GM21528 (cell line): ENCODE results near the gene VAV3.
"Not testable (repeated sequence)": the region's sequence is repeated elsewhere in the genome, so short reads cannot be mapped to it uniquely, and the experiment has no call there.

Source experiments
- ATAC-seq: cut with Tn5 transposase; IDR thresholded peaks from one replicate; pipeline ENCODE4 v1.9.1; 2021; ENCODE audit warnings: mild to moderate bottlenecking, moderate library complexity; ENCODE audit not compliant: unreplicated experiment, low FRiP score

The VAV3 gene

DNA sequence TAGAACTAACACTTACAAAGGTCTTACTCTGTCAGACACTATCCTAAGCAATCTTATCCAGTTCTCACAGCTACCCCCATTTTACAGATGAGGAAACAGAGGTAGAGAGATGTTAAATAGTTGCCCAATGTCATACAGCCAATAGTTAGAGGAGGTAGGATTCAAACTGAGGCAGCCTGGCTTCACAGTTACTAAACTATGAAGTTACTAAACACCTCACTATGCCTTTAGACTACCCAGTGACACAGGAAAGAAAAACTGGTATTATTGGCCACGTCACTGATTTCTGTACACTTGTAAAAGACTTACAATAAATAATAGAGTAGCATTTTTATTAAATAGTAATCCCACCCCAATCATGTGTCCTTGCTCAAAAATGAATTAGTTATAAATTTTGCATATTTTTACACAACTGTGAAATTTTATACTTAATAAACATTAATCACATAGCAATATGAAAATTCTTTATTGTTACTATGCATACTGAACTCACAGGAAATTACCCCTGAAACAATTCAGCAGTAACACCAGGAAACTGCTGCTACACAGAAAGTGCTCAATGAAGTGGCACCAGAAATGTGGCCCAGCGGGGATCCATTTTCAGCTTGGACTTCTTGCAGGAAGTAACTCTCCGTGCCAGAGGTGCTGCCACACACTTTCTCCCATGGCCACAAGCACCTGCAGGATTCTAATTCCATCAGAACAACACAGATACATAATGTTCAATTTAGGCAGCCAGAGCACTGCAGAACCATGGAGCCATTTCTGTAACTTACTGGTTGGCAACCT is 69.4 kb downstream of the VAV3 start:
- ATAC-seq: no peak

DNA sequence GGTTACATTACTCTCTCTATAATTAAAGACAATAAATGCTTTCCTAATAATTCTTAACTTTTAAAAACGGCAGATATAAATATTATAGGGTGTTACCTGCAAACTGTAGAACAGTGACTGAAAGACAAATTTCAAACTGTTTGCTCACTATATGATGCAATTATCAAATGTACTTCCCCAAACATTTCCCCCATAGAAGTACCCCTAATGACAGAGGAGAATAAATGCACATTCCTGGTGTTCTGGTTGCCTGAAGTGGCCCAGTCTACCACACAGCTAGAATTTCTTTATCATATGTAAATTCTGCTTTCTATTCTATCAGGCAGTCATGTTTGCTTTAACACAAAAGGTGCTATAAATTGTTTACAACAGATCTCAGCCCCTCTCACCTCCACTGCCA is 70.4 kb downstream of the VAV3 start:
- ATAC-seq: no peak

DNA sequence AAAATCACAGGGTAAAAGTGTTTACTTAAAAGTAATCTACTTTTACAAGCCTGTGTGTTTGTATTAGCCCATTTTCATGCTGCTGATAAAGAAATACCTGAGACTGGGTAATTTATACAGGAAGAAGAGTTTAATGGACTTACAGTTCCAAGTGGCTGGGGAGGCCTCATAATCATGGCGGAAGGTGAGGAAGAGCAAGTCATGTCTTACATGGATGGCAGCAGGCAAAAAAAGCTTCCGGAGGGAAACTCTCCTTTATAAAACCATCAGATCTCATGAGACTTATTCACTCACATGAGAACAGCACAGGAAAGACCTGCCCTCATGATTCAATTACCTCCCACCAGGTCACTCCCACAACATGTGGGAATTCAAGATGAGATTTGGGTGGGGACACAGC is 71.6 kb downstream of the VAV3 start:
- ATAC-seq: not testable (repeated sequence)

DNA sequence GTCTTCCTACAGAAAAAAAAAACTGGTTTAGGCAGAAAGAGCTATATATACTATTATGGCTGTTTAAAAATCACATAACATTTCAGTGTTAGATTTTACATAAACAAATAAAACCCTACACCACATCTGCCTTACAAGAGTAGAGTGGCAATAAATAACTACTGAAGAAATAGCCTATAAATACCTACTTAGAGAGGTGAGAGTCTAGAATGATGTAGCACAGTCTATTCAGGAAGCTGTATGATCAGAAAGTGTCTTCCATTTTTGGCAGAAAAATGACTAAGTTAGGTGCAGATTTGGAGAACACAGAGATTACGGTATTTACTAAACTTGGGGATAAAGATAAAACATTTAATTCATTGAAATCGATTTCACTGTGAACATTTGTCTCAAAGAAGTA is 75.5 kb downstream of the VAV3 start:
- no peak for ATAC-seq

DNA sequence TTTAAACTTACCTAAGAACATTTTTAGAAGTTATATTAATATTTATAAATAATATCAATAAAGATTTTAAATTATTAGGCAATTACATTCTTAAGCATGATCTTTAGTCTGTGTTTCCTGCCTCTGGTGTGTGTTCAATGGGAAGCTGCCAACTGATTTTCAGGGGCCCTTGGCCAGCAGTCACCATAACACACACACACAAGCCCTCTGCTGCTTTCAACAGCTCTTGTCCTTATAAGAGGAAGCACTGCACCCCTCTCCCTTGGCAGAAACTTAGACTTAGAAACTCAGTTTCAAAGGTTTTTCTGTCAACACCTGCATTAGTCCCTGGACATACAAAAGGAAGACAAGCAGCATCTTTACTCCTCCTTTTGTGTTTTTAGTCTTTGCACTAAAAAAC is 81.4 kb downstream of the VAV3 start:
- no peak for ATAC-seq

DNA sequence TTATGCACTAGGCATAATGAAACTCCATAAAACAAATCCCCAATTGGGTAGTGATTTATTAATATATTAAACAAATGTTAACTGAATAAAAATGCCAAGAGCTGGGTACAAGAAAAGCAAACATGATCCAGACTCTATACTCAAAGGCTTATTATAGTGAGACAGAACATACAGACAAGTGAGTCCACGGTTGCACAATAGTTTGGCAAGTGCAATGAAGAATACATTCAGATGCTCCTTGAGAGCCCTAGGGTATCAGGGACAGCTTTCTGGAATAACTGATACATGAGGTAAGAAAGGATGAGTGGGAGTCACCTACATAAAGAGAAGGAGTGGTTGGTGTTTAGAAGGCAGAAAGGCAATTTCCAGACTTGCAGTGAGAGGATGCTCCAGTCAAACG is 85.1 kb downstream of the VAV3 start:
- ATAC-seq: no peak

DNA sequence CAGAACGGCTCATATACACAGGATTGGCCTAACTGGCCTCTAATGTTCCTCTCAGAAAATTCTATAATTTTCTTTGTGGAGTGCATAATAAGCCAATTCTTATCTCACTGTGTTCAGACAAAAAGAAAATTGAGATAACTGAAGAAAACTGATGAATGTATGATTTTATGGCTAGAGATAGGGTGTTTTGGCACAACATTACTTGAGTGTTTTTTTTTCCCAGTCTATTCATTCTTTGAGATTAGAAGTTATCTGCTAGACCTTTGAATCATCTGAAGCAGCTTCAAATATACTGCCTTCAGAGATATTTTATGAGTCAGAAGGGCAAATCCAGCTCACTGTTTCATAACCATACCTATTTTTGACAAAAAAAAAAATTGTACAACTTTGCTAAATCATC is 85.6 kb downstream of the VAV3 start:
- no peak for ATAC-seq

DNA sequence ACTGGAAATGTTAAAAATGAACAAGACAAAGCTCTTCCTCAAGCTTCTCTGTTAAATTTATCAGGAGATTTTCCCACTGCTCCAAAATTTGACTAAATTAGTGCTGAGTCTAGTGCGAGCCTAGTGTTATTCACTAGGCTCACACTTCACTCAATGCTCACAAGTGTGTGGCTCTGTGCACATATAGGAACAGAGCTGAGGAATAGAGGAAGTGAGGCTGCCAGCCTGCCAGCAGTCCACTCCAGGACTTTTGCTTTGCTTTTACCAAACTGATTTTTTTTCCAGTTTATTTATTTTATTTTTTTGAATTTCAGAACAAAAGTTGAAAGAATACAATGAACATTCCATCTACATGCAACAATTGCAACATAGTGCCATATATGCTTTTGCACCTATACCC is 87.2 kb downstream of the VAV3 start:
- no peak for ATAC-seq

DNA sequence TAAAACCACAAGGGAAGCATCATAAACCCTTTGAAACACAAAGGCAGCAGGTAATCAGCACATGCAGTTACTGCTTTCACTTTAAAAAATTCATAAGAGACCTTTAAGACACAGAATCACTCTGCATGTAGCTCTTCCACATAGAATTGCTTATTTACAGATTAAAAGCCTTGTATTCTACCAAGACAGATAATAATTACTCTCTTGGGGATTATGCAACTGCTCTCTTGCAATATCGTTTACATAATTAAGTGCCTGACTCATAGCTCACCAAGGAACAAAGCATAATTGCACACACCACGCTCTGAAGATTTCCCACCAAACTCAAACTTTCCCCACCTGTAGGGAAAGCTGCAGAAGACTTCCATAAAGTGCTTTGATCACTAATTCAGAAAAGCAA is 87.9 kb downstream of the VAV3 start:
- no peak for ATAC-seq

DNA sequence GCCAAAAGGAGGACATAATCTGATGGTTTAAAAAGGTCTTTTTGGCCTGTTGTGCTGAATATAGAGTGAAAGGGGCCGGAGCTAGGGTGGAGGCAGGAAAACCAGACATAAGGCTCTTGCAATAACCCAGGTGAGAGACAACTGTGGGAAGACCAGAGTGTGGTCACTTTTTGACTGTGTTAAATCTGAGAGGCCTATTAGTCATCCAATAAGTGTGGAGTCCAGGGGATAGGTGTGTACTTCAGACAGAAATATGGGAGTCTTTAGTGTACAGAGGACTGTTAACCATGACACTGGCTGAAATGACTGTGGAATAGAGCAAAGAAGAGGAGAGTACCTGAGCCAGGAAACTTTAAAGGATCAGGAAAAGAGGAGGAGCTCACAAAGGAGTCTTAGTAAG is 89.3 kb downstream of the VAV3 start:
- no peak for ATAC-seq

DNA sequence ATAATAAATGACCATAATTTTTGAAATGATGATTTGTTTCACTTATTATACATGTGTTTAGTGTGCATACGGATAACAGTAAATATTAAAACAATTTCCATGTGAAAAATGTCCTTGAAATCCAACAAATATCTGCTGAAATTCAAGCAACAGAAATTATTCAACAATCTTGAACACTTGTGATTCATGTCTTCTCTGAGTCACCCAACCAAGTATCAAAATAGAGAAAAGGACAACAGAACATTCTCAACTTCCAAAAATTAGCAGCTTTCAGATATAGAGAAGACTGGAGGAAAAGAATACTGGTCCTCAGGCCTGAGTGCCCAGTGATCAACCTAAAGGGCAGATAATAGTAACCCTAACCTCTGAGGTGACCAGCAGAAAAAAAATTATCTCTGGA is 90.8 kb downstream of the VAV3 start:
- ATAC-seq: no peak

DNA sequence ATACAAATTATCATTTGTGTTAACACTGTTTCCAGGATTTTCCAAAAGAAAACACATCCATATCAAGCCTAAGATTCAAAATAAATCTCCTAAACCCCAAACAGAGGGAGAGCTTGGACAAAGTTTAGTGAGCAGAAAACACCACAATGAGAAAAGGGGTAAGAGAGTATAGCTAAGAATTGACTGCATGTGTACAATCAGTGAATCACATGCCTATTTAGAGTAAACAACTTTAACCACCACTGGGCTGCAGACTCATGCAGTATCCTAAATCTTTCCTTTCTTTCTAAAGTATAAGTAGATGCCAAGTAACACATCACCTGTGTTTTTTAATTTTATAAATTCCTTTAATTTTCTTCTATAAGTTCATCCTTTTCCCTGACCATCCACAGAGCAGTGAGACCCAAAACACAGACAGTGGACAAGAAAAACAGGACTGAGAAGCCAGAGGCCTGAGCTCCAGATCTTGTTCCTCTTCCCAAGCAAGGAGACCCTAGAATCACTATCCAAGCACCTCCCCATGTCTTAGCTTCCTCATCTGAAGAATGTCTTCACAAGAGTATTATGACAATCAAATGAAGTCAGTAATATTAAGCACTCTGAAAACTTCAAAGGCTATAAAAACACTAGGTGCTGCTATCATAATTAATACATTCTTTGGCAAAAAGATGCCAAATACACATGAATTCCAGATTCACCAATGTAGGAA is 93.1 kb downstream of the VAV3 start:
- no peak for ATAC-seq

DNA sequence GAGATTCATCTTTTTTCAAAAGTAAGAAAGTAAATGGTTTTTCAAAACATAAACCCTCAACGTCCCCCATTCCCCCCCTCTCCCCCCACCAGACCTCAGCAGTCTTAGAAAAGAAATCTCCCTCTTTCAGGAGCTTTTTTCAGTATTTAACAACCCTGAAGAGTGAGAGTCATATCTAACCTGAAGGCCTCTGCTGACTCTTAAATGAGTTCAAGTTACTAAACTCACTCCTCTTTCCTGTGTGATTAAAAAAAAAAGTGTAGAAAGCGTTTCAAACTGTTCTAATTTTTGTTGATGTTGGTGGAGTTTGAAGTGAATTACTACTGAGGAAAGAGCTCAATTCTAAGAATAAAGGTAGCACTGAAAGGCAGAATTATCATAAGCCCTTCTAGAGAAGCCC is 93.7 kb downstream of the VAV3 start:
- no peak for ATAC-seq

DNA sequence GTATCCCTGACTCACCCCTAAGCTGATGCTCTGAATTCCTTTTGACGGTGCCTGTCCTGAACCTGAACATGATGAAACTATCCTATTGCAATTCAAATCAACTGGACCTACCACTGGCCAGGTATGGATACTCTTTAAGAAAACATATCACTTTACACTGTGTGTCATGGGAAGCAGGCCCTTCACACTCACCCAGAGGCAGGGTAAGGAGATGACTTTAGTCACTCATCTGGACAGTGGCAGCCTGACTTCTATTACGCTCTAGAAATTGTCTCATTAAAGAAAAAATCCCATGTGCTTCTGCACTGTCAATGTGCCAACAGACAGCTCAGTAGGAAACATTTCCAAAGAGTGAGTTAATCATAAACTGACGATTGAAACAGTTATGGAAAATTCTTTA is 94.3 kb downstream of the VAV3 start:
- no peak for ATAC-seq

DNA sequence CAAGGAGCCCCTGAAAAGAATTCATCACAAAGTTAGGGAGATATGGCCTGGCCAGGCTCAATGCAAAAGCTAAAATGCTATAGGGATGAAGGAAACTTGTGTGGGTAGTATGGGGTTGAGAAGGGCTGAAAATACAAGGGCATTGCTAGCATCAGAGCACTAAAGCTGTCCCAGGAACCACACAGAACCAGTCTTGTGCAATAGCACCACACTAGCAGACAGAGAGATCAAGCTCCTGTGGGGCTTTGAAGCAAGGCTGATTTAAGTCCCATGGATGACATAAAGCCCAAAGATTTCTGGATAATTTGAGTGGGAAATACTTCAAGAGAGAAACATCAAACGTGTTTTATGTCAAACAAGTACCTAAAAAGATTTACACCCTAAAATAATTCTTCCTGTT is 97.1 kb downstream of the VAV3 start:
- no peak for ATAC-seq

DNA sequence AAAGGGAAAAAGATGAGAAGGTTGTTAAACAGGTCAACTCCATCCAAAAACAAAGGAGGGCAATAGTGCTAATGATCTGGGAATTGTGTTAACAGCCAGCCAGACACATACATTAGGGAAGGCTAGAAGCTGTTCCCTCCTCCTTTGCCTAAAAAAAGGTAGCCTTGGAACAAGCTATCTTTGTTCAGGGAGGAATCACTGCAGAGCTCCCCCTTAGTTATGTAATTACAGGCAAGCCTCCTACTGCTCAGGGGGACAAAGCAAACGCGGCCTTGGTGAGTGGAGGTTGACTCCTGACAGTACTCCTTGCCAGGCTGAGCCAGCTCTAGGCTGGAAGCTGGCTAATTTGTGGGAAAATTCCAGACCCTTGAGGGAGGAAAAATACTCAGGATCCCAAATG is 97.6 kb downstream of the VAV3 start:
- ATAC-seq: no peak

DNA sequence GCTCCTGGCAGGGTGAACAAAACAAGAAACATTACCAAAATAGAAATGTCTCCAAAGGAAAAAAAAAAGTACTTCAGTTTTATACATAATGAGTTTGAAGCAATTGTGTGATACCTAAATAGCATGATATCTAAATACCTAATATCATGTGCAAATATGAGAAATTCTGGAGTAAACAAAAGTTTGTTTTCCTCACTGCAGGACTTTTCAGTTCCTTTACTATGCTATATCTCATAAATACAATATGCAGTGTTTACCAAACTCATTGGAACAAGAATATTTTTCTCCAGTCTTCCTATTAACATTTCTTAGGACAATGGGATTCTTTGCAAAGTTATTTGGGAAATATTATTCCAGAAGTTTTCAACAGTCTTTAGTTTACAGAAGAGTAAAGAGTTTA is 98.1 kb downstream of the VAV3 start:
- no peak for ATAC-seq

DNA sequence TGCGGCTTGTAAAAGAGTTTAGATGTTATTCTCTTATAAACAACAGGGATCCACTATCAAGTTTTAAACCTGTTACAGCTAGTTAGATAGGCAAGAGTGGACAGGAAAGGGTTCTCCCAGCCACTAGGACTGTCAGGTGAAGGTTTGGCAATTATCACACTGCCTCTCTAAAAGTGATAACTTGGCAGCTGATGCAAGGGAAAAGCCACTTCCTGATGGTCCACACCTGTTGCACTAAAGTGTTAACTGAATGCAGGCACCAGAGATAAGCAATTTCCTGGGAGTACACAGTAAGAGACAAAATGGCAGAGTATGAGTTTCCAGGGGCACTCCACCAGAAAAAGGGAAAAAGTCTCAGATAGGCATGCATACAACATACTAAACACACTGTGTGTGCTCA is 99.4 kb downstream of the VAV3 start:
- ATAC-seq: no peak

DNA sequence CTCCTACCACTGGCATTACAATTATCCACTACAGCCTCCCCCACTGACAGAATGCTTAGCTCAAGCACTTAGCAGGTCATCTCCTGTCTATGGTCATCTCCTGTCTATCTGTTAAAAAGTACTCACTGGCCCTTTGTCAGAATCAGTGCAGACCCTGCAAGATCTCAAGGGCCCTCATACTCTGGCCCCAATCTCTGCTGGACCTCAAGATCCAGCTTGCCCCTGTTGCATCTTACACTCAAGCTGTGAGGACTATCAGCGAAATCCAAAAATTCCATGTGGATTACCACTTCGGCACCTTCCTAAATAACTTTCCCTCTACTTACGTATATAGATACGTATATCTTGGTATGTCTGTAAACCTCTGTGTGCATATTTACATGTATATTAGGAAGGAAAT is 101.6 kb downstream of the VAV3 start:
- no peak for ATAC-seq

DNA sequence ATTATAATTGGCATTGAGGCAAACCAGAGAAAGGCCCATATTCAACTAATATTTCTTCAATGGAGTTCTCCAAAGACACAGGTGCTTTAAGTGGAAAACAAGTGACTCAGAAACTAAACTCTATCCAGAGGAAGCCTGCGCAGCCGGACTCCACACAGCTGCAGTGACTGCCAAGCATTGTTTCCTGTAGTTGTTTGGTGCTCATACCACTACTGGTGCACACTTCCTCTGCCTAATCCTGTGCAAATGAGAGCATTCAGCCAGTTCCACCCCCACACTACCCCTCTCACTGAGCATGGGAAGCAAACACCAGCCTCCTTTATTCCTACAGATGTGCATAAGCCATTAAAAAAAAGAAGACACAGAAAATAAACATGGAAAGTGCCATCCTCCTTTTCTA is 102.9 kb downstream of the VAV3 start:
- ATAC-seq: no peak

DNA sequence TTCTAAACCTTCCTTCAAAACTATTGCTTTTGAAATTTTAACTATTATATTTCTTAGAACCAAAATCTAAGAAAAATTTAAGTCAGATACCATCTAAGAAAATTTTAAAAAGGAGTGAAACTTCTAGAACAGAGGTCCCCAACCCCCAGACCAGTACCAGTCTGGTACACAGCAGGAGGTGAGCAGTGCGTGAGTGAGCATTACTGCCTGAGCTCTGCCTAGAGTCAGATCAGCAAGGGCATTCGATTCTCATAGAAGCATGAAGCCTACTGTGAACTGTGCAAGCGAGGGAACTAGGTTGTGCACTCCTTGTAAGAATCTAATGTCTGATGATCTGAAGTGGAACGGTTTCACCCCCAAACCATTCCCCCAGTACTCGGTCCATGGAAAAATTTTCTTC is 106.7 kb downstream of the VAV3 start:
- no peak for ATAC-seq

DNA sequence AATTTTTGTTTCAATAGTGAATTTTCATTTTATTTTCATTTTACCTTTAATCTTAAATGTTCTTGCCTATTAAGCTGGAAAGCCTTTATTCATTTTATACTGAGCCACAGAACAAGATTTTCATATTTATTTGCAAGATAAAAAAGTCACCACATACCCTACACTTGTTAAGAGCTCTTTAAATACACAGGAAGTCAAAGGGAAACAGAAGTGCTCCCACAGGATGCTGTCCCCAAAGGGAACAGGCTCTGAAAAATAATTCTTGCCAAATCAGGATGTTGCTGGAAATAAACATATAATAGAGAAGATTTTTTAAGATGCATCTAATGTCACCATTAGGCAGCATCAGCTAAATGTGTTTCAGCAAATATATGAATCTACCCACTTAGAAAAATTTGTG is 113.6 kb downstream of the VAV3 start:
- no peak for ATAC-seq
